Esophagus squamous epithelium (tissue), 5 donors: Measurements from ENCODE around the gene COL26A1. TPM values are rescaled to one million over a fixed set of nuclear protein-coding genes. Genes with fewer than 3 reads are reported as not detected.

Experiments used
- DNase-seq: peaks from one replicate; lab custom pipeline; 2025; lab: John Stamatoyannopoulos, UW
- H3K27ac ChIP-seq, 4 donors: fragments of 200-600 bp; sonication (generic); one replicate each; pipeline ENCODE4 v1.5.1; 2016 to 2019; ENCODE audit warnings: mild to moderate bottlenecking in 1 of 4
- H3K27me3 ChIP-seq, 4 donors: fragments of 200-600 bp; sonication (generic); 1 replicate in 3 of 4; 2 replicates in 1 of 4; pipeline versions ENCODE4 v1.5.1 to v1.6.0; 2017 to 2021; ENCODE audit warnings: antibody characterized with exemption in 1 of 4
- H3K36me3 ChIP-seq, 3 donors: fragments of 200-600 bp; sonication (generic); one replicate each; pipeline ENCODE4 v1.5.1; 2016 to 2019
- H3K4me1 ChIP-seq, 3 donors: fragments of 200-600 bp; sonication (generic); one replicate each; pipeline ENCODE4 v1.5.1; 2017 to 2019
- H3K4me3 ChIP-seq, 4 donors: fragments of 200-600 bp; sonication (generic); 1 replicate in 3 of 4; 2 replicates in 1 of 4; pipeline ENCODE4 v1.5.1; 2016 to 2019; ENCODE audit warnings: mild to moderate bottlenecking in 2 of 4, moderate library complexity in 1 of 4
- H3K9me3 ChIP-seq, 3 donors: fragments of 200-600 bp; sonication (generic); one replicate each; pipeline ENCODE4 v1.5.1; 2016 to 2019
- POLR2A ChIP-seq, 4 donors: fragments of 450-650 bp; IDR thresholded peaks; one replicate each; pipeline ENCODE4 v1.6.1; 2017; ENCODE audit warnings: antibody characterized with exemption in 4 of 4, mild to moderate bottlenecking in 4 of 4, moderate library complexity in 3 of 4
- WGBS, 2 donors: methylation state at CpG; one replicate each; pipeline ENCODE4 v1.1.5; 2018; 5-methylcytosine and 5-hydroxymethylcytosine counted together
- intact Hi-C: fragments of 100-400 bp; cut with DNase I; formaldehyde crosslinking; loops from one replicate; pipeline ENCODE4 v1.15.0; 2022
- total RNA-seq, 4 donors: library from RNA; depleted of rRNA; stranded (reverse); fragments of >200 nt; gene quantifications; one replicate each; pipeline ENCODE4 v1.1.0, GENCODE V29; 2016
- TF ChIP-seq, protein P1 (sequence below), 6 experiments: fragments of 450-650 bp in 4 of 6; fragments of 200-600 bp in 2 of 6; sonication (generic) in 2 of 6; IDR thresholded peaks; one replicate each; pipeline ENCODE4 v1.5.1; 2016 to 2019; ENCODE audit warnings: antibody characterized with exemption in 6 of 6, mild to moderate bottlenecking in 4 of 6, moderate library complexity in 4 of 6
- donor health status: DM: yes; HTN: yes; CAD: no.

Gene COL26A1
- total RNA-seq, 4 donors from 2014 or later = not detected

DNA sequence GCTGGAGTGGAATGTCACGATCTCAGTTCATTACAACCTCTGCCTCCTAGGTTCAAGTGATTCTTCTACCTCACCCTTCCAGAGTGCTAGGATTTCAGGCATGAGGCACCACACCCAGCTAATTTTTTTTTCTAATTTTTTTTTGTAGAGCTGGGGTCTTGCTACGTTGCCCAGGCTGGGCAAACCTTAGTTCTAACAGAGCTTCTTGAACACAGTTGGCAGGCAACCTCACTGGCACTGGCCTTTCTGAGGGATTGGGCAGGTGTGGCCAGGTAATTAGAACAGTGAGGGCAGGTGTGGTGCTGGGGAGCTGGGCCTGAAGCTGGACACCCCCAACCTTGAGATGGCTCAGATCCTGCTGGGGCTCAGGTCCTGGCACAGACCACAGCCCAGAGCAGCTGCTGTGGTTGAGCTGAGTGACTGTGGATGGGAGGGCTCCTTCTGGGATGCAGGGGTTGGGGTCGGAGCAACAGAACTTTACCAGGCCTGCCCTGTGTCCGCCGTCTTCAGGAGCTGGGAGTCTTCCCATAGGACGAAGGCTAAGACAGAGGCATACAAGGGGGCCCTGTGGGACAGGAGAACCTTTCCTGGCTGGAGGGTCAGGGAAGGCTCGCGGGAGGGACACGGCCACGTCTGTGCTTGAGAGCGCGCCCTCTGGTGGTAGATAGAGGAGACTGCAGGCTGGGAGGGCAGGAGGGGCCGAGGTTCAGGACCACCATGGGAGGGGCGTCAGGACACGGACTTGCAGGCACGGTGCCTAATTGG lies 48.2 kb downstream of the COL26A1 start:
- TF ChIP-seq, protein P1, sequence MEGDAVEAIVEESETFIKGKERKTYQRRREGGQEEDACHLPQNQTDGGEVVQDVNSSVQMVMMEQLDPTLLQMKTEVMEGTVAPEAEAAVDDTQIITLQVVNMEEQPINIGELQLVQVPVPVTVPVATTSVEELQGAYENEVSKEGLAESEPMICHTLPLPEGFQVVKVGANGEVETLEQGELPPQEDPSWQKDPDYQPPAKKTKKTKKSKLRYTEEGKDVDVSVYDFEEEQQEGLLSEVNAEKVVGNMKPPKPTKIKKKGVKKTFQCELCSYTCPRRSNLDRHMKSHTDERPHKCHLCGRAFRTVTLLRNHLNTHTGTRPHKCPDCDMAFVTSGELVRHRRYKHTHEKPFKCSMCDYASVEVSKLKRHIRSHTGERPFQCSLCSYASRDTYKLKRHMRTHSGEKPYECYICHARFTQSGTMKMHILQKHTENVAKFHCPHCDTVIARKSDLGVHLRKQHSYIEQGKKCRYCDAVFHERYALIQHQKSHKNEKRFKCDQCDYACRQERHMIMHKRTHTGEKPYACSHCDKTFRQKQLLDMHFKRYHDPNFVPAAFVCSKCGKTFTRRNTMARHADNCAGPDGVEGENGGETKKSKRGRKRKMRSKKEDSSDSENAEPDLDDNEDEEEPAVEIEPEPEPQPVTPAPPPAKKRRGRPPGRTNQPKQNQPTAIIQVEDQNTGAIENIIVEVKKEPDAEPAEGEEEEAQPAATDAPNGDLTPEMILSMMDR (IDR thresholded peaks at IDR 0.05) = peak in 5 of 6 experiments; percentile 54 to 72 (median 67)
- no peak for TF ChIP-seq POLR2A (IDR thresholded peaks at IDR 0.05)
- Histone ChIP-seq H3K4me3 (no peak overlapping the region), H3K36me3 (no peaks in the 10 kb centered on the region), H3K27me3 (peaks cover 0 to 47% (median 0%) of the 10 kb centered on the region in 4 donors), H3K9me3 (peaks cover 0 to 25% (median 12%) of the 10 kb centered on the region in 3 donors), H3K4me1 (peaks cover 0 to 6% (median 0%) of the 10 kb centered on the region in 3 donors), H3K27ac (no peak overlapping the region)
- intact Hi-C loops = no loop called here
- no peak for DNase-seq
- WGBS, 2 donors = 12 to 19% methylated on average over 10 to 13 of the region's 16 CpGs

- Histone ChIP-seq H3K36me3 (no peaks in the 10 kb centered on the region), H3K27me3 (peaks cover 0 to 41% (median 0%) of the 10 kb centered on the region in 4 donors), H3K4me3 (no peak overlapping the region), H3K9me3 (peaks cover 0 to 25% (median 12%) of the 10 kb centered on the region in 3 donors), H3K27ac (no peak overlapping the region), H3K4me1 (peaks cover 0 to 6% (median 0%) of the 10 kb centered on the region in 3 donors)
- DNase-seq = no peak
- TF ChIP-seq, protein P1 (IDR thresholded peaks at IDR 0.05) = no peak
- no peak for TF ChIP-seq POLR2A (IDR thresholded peaks at IDR 0.05)
- WGBS, 2 donors = 22 to 32% methylated on average over 3 to 4 of the region's 4 CpGs
- intact Hi-C loops = no loop called here
Observed at GRCh38 chr7:101411508-101411874, 48.8 kb downstream of the COL26A1 start.

GRCh38 chr7:101412976-101413375 lies 50.3 kb downstream of the COL26A1 start:
- 75 to 80% methylated on average over 1 to 12 of the region's 12 CpGs for WGBS, 2 donors
- Histone ChIP-seq H3K4me1 (peaks cover 0 to 6% (median 0%) of the 10 kb centered on the region in 3 donors), H3K27ac (no peak overlapping the region), H3K36me3 (no peaks in the 10 kb centered on the region), H3K9me3 (peaks cover 0 to 25% (median 12%) of the 10 kb centered on the region in 3 donors), H3K27me3 (peaks cover 0 to 29% (median 0%) of the 10 kb centered on the region in 4 donors), H3K4me3 (no peak overlapping the region)
- DNase-seq = no peak
- intact Hi-C loops = no loop called here
- no peak for TF ChIP-seq POLR2A (IDR thresholded peaks at IDR 0.05)
- TF ChIP-seq, protein P1 (IDR thresholded peaks at IDR 0.05) = no peak

DNA sequence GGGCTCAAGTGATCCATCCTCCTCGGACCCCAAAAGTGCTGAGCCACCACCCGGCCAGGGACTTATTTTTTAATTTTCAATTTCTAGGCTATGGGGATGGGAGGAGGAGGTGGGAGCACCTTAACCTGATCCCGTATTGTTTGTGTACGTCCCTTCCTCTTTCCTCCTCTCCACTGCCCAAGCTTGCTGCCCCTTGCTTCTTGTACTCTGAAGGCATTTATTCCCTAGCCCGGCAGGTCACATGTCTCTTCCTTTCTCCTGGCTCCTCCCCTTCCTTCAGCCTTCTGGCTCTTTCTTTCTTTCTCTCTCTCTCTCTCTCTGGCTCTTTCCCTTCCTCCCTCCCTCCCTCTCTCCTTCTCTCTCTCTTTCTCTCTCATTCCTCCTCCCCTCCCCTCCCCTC lies 56.0 kb downstream of the COL26A1 start:
- Histone ChIP-seq H3K36me3 (no peaks in the 10 kb centered on the region), H3K27me3 (peaks cover 0 to 40% (median 0%) of the 10 kb centered on the region in 4 donors), H3K27ac (no peak overlapping the region), H3K9me3 (no peaks in the 10 kb centered on the region), H3K4me1 (no peaks in the 10 kb centered on the region), H3K4me3 (no peak overlapping the region)
- intact Hi-C loops = no loop called here
- TF ChIP-seq POLR2A (IDR thresholded peaks at IDR 0.05) = no peak
- TF ChIP-seq, protein P1 (IDR thresholded peaks at IDR 0.05) = no peak
- WGBS, 2 donors = 54 to 66% methylated on average over 5 of the region's 5 CpGs
- no peak for DNase-seq

GRCh38 chr7:101419831-101420230 lies 57.2 kb downstream of the COL26A1 start:
- no peaks in the 10 kb centered on the region for H3K36me3 ChIP-seq
- H3K4me3 ChIP-seq = no peak overlapping the region
- DNase-seq = no peak
- intact Hi-C loops = no loop called here
- TF ChIP-seq, protein P1 (IDR thresholded peaks at IDR 0.05) = no peak
- no peak for TF ChIP-seq POLR2A (IDR thresholded peaks at IDR 0.05)
- no peak overlapping the region for H3K27ac ChIP-seq
- H3K9me3 ChIP-seq = no peaks in the 10 kb centered on the region
- H3K27me3 ChIP-seq = peaks cover 0 to 52% (median 0%) of the 10 kb centered on the region in 4 donors
- no peaks in the 10 kb centered on the region for H3K4me1 ChIP-seq
- 83% methylated on average over 3 of the region's 16 CpGs; no CpG with 5 or more reads in 1 of the 2 donors for WGBS, 2 donors
